SK-N-MC (cell line): ENCODE measurements around the gene EEIG1.

ENCODE experiments used
- DNase-seq: peaks from one replicate; pipeline ENCODE4 v3.0.0-alpha.2; 2011; ENCODE audit warnings: low read depth, low spot score
- H3K27ac ChIP-seq: fragments of 200-600 bp; sonication (generic); 2 replicates; pipeline ENCODE4 v1.5.1; 2016; ENCODE audit warnings: mixed run types
- H3K36me3 ChIP-seq: fragments of 200-600 bp; sonication (generic); 2 replicates; pipeline ENCODE4 v1.6.1; 2017; ENCODE audit warnings: antibody characterized with exemption, low read length, mixed read lengths; ENCODE audit not compliant: insufficient read depth
- H3K4me3 ChIP-seq: fragments of 200-600 bp; sonication (generic); 2 replicates; pipeline ENCODE4 v1.5.1; 2016
- H3K9ac ChIP-seq: fragments of 200-600 bp; sonication (generic); 2 replicates; pipeline ENCODE4 v1.8.0; 2017; ENCODE audit warnings: mixed run types, mixed read lengths; ENCODE audit not compliant: insufficient read length
- H3K9me3 ChIP-seq: fragments of 200-600 bp; sonication (generic); 2 replicates; pipeline ENCODE4 v1.6.1; 2017; ENCODE audit warnings: low read depth, mild to moderate bottlenecking, antibody characterized with exemption, low read length, moderate library complexity, mixed read lengths
- EZH2 ChIP-seq: fragments of 200-600 bp; sonication (generic); IDR thresholded peaks from one replicate; pipeline ENCODE4 v1.6.1; 2017; ENCODE audit warnings: antibody characterized with exemption
- FOXP2 ChIP-seq: optimal IDR thresholded peaks from 2 replicates; pipeline ENCODE3; 2011; ENCODE audit warnings: mild to moderate bottlenecking, moderate library complexity; ENCODE audit not compliant: insufficient read depth; ENCODE audit errors: extremely low read length, control extremely low read depth
- POLR2AphosphoS5 ChIP-seq: IDR thresholded peaks from 2 replicates; pipeline ENCODE4 v1.6.1; 2012; ENCODE audit warnings: mild to moderate bottlenecking, low read depth, low read length, borderline replicate concordance

The EEIG1 gene

GRCh38 chr9:128002959-128003358, 22.2 kb upstream of the EEIG1 start:
- H3K27ac ChIP-seq = no peak overlapping the region
- TF ChIP-seq EZH2 (no peak), FOXP2 (no peak), POLR2AphosphoS5 (no peak)

GRCh38 chr9:128001779-128002298, 21.1 kb upstream of the EEIG1 start:
- Histone ChIP-seq H3K9ac (no peak overlapping the region), H3K36me3 (no peaks in the 10 kb centered on the region), H3K9me3 (no peaks in the 10 kb centered on the region), H3K27ac (no peak overlapping the region), H3K4me3 (no peak overlapping the region)
- no peak for TF ChIP-seq FOXP2
- TF ChIP-seq EZH2 = no peak
- no peak for TF ChIP-seq POLR2AphosphoS5
- DNase-seq = no peak

More at GRCh38 chr9:128002959-128003358, 22.2 kb upstream of the EEIG1 start:
- no peak for DNase-seq
- Histone ChIP-seq H3K9ac (no peak overlapping the region), H3K4me3 (no peak overlapping the region), H3K9me3 (no peaks in the 10 kb centered on the region), H3K36me3 (no peaks in the 10 kb centered on the region)

GRCh38 chr9:128001151-128001778, 20.5 kb upstream of the EEIG1 start:
- DNase-seq = no peak
- TF ChIP-seq POLR2AphosphoS5 = no peak
- no peak for TF ChIP-seq EZH2
- TF ChIP-seq FOXP2 = no peak
- Histone ChIP-seq H3K9ac (no peak overlapping the region), H3K9me3 (no peaks in the 10 kb centered on the region), H3K27ac (no peak overlapping the region), H3K4me3 (no peak overlapping the region), H3K36me3 (no peaks in the 10 kb centered on the region)

GRCh38 chr9:127999461-127999860, 18.7 kb upstream of the EEIG1 start:
- Histone ChIP-seq H3K9ac (no peak overlapping the region), H3K9me3 (no peaks in the 10 kb centered on the region), H3K4me3 (no peak overlapping the region), H3K36me3 (no peaks in the 10 kb centered on the region), H3K27ac (no peak overlapping the region)
- TF ChIP-seq FOXP2 (no peak), EZH2 (no peak), POLR2AphosphoS5 (no peak)
- no peak for DNase-seq

- Histone ChIP-seq H3K36me3 (no peaks in the 10 kb centered on the region), H3K27ac (no peak overlapping the region), H3K9me3 (no peaks in the 10 kb centered on the region), H3K9ac (no peak overlapping the region), H3K4me3 (no peak overlapping the region)
- DNase-seq = no peak
- TF ChIP-seq POLR2AphosphoS5 = no peak
- TF ChIP-seq FOXP2 = no peak
- TF ChIP-seq EZH2 = no peak
Measured at GRCh38 chr9:127993721-127994120, 12.9 kb upstream of the EEIG1 start.

- H3K27ac ChIP-seq = no peak overlapping the region
- TF ChIP-seq POLR2AphosphoS5 (no peak), EZH2 (no peak), FOXP2 (no peak)
- no peaks in the 10 kb centered on the region for H3K36me3 ChIP-seq
- no peak overlapping the region for H3K4me3 ChIP-seq
- DNase-seq = no peak
- no peaks in the 10 kb centered on the region for H3K9me3 ChIP-seq
- no peak overlapping the region for H3K9ac ChIP-seq
Measured at GRCh38 chr9:127991757-127992274, 11.0 kb upstream of the EEIG1 start.

GRCh38 chr9:127991017-127991756, 10.4 kb upstream of the EEIG1 start:
- Histone ChIP-seq H3K9ac (no peak overlapping the region), H3K4me3 (no peak overlapping the region), H3K9me3 (no peaks in the 10 kb centered on the region), H3K27ac (no peak overlapping the region), H3K36me3 (no peaks in the 10 kb centered on the region)
- no peak for TF ChIP-seq FOXP2
- TF ChIP-seq POLR2AphosphoS5 = no peak
- TF ChIP-seq EZH2 = no peak
- DNase-seq = no peak

GRCh38 chr9:127990554-127990953, 9.8 kb upstream of the EEIG1 start:
- DNase-seq = no peak
- Histone ChIP-seq H3K9ac (no peak overlapping the region), H3K27ac (no peak overlapping the region), H3K9me3 (no peaks in the 10 kb centered on the region), H3K36me3 (no peaks in the 10 kb centered on the region), H3K4me3 (no peak overlapping the region)
- no peak for TF ChIP-seq EZH2
- no peak for TF ChIP-seq FOXP2
- no peak for TF ChIP-seq POLR2AphosphoS5
